WTC11 (cell line): ENCODE results near the gene SERTAD3. TPM values are rescaled to one million over a fixed set of nuclear protein-coding genes. Genes with fewer than 3 reads are reported as not detected.
"Not testable (repeated sequence)": the region's sequence is repeated elsewhere in the genome, so short reads cannot be mapped to it uniquely, and the experiment has no call there.

Source experiments
- ATAC-seq: fragments of 200-7000 bp; cut with Tn5 transposase; 2 replicates; pipeline ENCODE4 v1.10.0; 2021; ENCODE audit warnings: mild to moderate bottlenecking, moderate library complexity
- CTCF ChIA-PET: fragments of 300-600 bp; sonication (Branson Sonifier 250); formaldehyde crosslinking; loops from one replicate; lab custom pipeline; 2021; ENCODE audit warnings: antibody characterized with exemption; lab: Charles Lee
- POLR2A ChIA-PET: fragments of 350-600 bp; sonication (Branson Sonifier 250); formaldehyde crosslinking; loops from one replicate; lab custom pipeline; 2021; ENCODE audit warnings: antibody characterized with exemption; lab: Charles Lee
- DNase-seq: peaks from one replicate; pipeline ENCODE4 v3.0.0; 2021; ENCODE audit warnings: low spot score
- H3K27ac Mint-ChIP-seq: 2 replicates; pipeline ENCODE4 v1.8.0; 2021; ENCODE audit warnings: mixed read lengths
- H3K27me3 Mint-ChIP-seq: 2 replicates; pipeline ENCODE4 v1.8.0; 2021; ENCODE audit warnings: low read depth, mild to moderate bottlenecking, moderate library complexity, mixed read lengths
- H3K36me3 Mint-ChIP-seq: 2 replicates; pipeline ENCODE4 v1.8.0; 2021; ENCODE audit warnings: mixed read lengths
- H3K4me1 Mint-ChIP-seq: 2 replicates; pipeline ENCODE4 v1.8.0; 2022; ENCODE audit warnings: mixed read lengths
- H3K4me3 Mint-ChIP-seq: 2 replicates; pipeline ENCODE4 v1.8.0; 2021; ENCODE audit warnings: mild to moderate bottlenecking, moderate library complexity, mixed read lengths
- H3K9me3 Mint-ChIP-seq: 2 replicates; pipeline ENCODE4 v1.8.0; 2021; ENCODE audit warnings: mixed read lengths
- ATF2 ChIP-seq: sonication (generic); formaldehyde crosslinking; IDR thresholded peaks from 2 replicates; pipeline ENCODE4 v1.8.1; 2022; ENCODE audit warnings: low read depth, missing genetic modification reagents, borderline replicate concordance
- ATF3 ChIP-seq: sonication (generic); formaldehyde crosslinking; conservative IDR thresholded peaks from 2 replicates; pipeline ENCODE4 v1.8.1; 2022; ENCODE audit warnings: mild to moderate bottlenecking, missing genetic modification reagents
- ETV6 ChIP-seq: sonication (generic); formaldehyde crosslinking; IDR thresholded peaks from 2 replicates; pipeline ENCODE4 v1.8.1; 2022; ENCODE audit warnings: mild to moderate bottlenecking, missing genetic modification reagents
- FOXP4 ChIP-seq: sonication (generic); formaldehyde crosslinking; IDR thresholded peaks from 2 replicates; pipeline ENCODE4 v1.8.0; 2022; ENCODE audit warnings: mild to moderate bottlenecking, missing genetic modification reagents
- JAZF1 ChIP-seq: fragments of 250-450 bp; sonication (Bioruptor Pico); IDR thresholded peaks from 2 replicates; pipeline ENCODE4 v1.9.0; 2021; ENCODE audit warnings: moderate library complexity, mild to moderate bottlenecking, inconsistent platforms
- MYBL2 ChIP-seq: sonication (generic); formaldehyde crosslinking; IDR thresholded peaks from 2 replicates; pipeline ENCODE4 v1.8.1; 2023; ENCODE audit warnings: mild to moderate bottlenecking, moderate library complexity, missing genetic modification reagents
- OVOL2 ChIP-seq: fragments of 250-450 bp; sonication (Bioruptor Pico); IDR thresholded peaks from 2 replicates; pipeline ENCODE4 v1.9.0; 2021; ENCODE audit warnings: mild to moderate bottlenecking, borderline replicate concordance
- SP1 ChIP-seq: sonication (generic); formaldehyde crosslinking; conservative IDR thresholded peaks from 2 replicates; pipeline ENCODE4 v1.8.1; 2022; ENCODE audit warnings: missing genetic modification reagents
- ZNF121 ChIP-seq: sonication (generic); formaldehyde crosslinking; IDR thresholded peaks from 2 replicates; pipeline ENCODE4 v1.8.0; 2023; ENCODE audit warnings: missing genetic modification reagents
- ZNF232 ChIP-seq: sonication (generic); formaldehyde crosslinking; IDR thresholded peaks from 2 replicates; pipeline ENCODE4 v1.8.0; 2022; ENCODE audit warnings: mild to moderate bottlenecking, missing genetic modification reagents
- ZNF512 ChIP-seq: sonication (generic); formaldehyde crosslinking; IDR thresholded peaks from 2 replicates; pipeline ENCODE4 v1.8.1; 2022; ENCODE audit warnings: missing genetic modification reagents, borderline replicate concordance
- ZNF532 ChIP-seq: fragments of 250-450 bp; sonication (Bioruptor Pico); IDR thresholded peaks from 2 replicates; pipeline ENCODE4 v1.9.0; 2021; ENCODE audit warnings: mild to moderate bottlenecking, borderline replicate concordance
- total RNA-seq: library from RNA; stranded (reverse); gene quantifications from 3 replicates; pipeline ENCODE4 v1.2.3, GENCODE V29; 2021

SERTAD3 gene
- total RNA-seq, 1 experiment from 2014 or later, result 33.6 TPM

- Mint-ChIP-seq H3K9me3 (peaks cover 9% of the 10 kb centered on the region), H3K4me3 (no peak overlapping the region), H3K27me3 (peaks cover 37% of the 10 kb centered on the region)
- POLR2A ChIA-PET, result no interaction called here
- no peak for DNase-seq
- CTCF ChIA-PET, result no interaction called here
- ATAC-seq, result no peak
- no peak for TF ChIP-seq ZNF532 (CRISPR knock-in tag)
- TF ChIP-seq ZNF121 (CRISPR knock-in tag), result peak; percentile 87
- TF ChIP-seq, all 79 proteins: peak for 1
- no peak overlapping the region for H3K27ac Mint-ChIP-seq
- peaks cover 5% of the 10 kb centered on the region for H3K4me1 Mint-ChIP-seq
- H3K36me3 Mint-ChIP-seq, result no peaks in the 10 kb centered on the region
Measured at GRCh38 chr19:40486017-40486416, 41.9 kb upstream of the SERTAD3 start.

- H3K27ac Mint-ChIP-seq, H3K9me3 Mint-ChIP-seq, DNase-seq, H3K4me3 Mint-ChIP-seq, H3K36me3 Mint-ChIP-seq, H3K4me1 Mint-ChIP-seq, ATAC-seq, POLR2A ChIA-PET: not testable (repeated sequence)
- CTCF ChIA-PET, result interaction anchor here (1.0 to 3.9 kb wide), 7 partner anchors 10 to 47 kb away, joined by 3 to 13 read pairs (median 3); partner anchors contain the start of gene BLVRB
- H3K27me3 Mint-ChIP-seq, result peaks cover 10% of the 10 kb centered on the region
Measured at GRCh38 chr19:40475878-40476644, 31.9 kb upstream of the SERTAD3 start.

- Mint-ChIP-seq H3K4me3 (no peak overlapping the region), H3K9me3 (no peaks in the 10 kb centered on the region), H3K36me3 (no peaks in the 10 kb centered on the region), H3K27me3 (peaks cover 7% of the 10 kb centered on the region), H3K27ac (no peak overlapping the region), H3K4me1 (no peaks in the 10 kb centered on the region)
- TF ChIP-seq ATF3 (CRISPR knock-in tag) (no peak), JAZF1 (no peak), ETV6 (CRISPR knock-in tag) (no peak), ZNF232 (CRISPR knock-in tag) (no peak), ZNF512 (CRISPR knock-in tag) (no peak)
- ChIA-PET CTCF (no interaction called here), POLR2A (no interaction called here)
- no peak for DNase-seq
- ATAC-seq, result no peak
Measured at GRCh38 chr19:40474737-40475136, 30.6 kb upstream of the SERTAD3 start.

- ChIA-PET CTCF (interaction anchor here (0.7 kb wide), 1 partner anchor 8 kb away, joined by 5 read pairs; no protein-coding TSS in a partner anchor), POLR2A (no interaction called here)
- no peaks in the 10 kb centered on the region for H3K36me3 Mint-ChIP-seq
- H3K27me3 Mint-ChIP-seq, result peaks cover 22% of the 10 kb centered on the region
- H3K9me3 Mint-ChIP-seq, result no peaks in the 10 kb centered on the region
- H3K4me1 Mint-ChIP-seq, result no peaks in the 10 kb centered on the region
- ATAC-seq (no peak), DNase-seq (no peak)
- no peak overlapping the region for H3K27ac Mint-ChIP-seq
- H3K4me3 Mint-ChIP-seq, result no peak overlapping the region
- TF ChIP-seq ZNF532 (CRISPR knock-in tag) (no peak), ATF2 (CRISPR knock-in tag) (no peak), SP1 (CRISPR knock-in tag) (no peak), MYBL2 (CRISPR knock-in tag) (no peak), FOXP4 (CRISPR knock-in tag) (no peak), OVOL2 (CRISPR knock-in tag) (no peak)
Measured at GRCh38 chr19:40472516-40472915, 28.4 kb upstream of the SERTAD3 start.
